ENCODE measurements around the gene METTL21C. TPM values are rescaled to one million over a fixed set of nuclear protein-coding genes. Genes with fewer than 3 reads are reported as not detected.

Gene METTL21C
- total RNA-seq, 2 donors from 2014 or later: not detected

DNA sequence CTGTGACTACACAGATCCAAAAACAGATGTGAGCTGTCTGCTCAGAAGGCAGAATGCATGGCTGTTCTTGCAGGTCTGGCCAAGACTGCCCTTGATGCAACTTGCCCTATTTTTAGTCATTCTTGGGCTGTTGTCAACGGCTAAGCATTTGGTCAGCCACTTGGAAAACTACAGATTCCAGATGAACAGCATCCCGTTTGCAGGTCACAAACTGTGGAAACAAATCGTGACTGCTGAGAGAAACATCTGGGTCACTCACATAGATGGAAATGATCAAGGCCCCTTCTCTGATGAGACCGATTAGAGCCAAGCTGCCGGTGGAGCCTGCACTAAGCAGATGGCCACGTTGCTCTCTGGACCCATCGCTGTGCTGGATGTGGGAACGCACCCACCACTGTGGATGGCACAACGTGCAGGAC is 15.4 kb upstream of the METTL21C start:
- peaks cover 3% of the 10 kb centered on the region for H3K27me3 Mint-ChIP-seq (ENCODE audit: insufficient read depth)
- Histone ChIP-seq H3K27ac (ENCODE audit: low read depth, low read length) (no peak overlapping the region), H3K4me1 (ENCODE audit: control insufficient read depth, insufficient read depth, low read length) (no peaks in the 10 kb centered on the region), H3K36me3 (ENCODE audit: control insufficient read depth, insufficient read depth, low read length) (no peaks in the 10 kb centered on the region), H3K4me3 (ENCODE audit: low read length) (no peak overlapping the region), H3K27me3 (ENCODE audit: control insufficient read depth, insufficient read depth, low read length, poor library complexity, severe bottlenecking) (no peaks in the 10 kb centered on the region), H3K9ac (ENCODE audit: extremely low read depth, low read length, poor library complexity, severe bottlenecking) (no peak overlapping the region), H3K9me3 (ENCODE audit: control insufficient read depth, low read length) (peaks cover 11% of the 10 kb centered on the region)
- no peak for DNase-seq
- no peaks in the 10 kb centered on the region for H3K9me3 Mint-ChIP-seq
- no peak overlapping the region for H3K4me3 Mint-ChIP-seq
- H3K36me3 Mint-ChIP-seq (ENCODE audit: low read depth): no peaks in the 10 kb centered on the region
- H3K27ac Mint-ChIP-seq: no peak overlapping the region
- 92 to 95% methylated on average over 9 of the region's 9 CpGs for WGBS, 2 experiments (ENCODE audit: insufficient coverage in 1 of 2, insufficient read length in 1 of 2)
- peaks cover 17% of the 10 kb centered on the region for H3K4me1 Mint-ChIP-seq
- TF ChIP-seq, protein P1, sequence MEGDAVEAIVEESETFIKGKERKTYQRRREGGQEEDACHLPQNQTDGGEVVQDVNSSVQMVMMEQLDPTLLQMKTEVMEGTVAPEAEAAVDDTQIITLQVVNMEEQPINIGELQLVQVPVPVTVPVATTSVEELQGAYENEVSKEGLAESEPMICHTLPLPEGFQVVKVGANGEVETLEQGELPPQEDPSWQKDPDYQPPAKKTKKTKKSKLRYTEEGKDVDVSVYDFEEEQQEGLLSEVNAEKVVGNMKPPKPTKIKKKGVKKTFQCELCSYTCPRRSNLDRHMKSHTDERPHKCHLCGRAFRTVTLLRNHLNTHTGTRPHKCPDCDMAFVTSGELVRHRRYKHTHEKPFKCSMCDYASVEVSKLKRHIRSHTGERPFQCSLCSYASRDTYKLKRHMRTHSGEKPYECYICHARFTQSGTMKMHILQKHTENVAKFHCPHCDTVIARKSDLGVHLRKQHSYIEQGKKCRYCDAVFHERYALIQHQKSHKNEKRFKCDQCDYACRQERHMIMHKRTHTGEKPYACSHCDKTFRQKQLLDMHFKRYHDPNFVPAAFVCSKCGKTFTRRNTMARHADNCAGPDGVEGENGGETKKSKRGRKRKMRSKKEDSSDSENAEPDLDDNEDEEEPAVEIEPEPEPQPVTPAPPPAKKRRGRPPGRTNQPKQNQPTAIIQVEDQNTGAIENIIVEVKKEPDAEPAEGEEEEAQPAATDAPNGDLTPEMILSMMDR (conservative IDR thresholded peaks at IDR 0.05): no peak

DNA sequence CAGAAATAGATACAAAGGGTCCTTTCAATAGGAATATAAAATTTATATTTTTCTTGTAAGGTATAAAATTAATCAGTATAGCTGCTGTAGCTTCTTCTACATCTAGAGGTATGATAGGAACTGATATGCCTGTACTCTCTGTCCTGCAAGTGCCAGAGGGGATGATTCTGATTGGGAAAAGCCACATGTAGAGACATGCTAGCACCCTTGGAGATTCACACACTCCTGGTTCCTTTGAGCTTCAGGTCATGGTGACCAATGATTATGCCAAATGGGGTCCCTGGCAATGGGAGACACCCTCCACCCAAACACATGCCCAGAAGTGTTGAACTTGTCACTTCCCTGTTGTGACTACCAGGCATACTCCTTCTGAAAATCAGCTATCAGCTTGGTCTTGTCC is 14.7 kb upstream of the METTL21C start:
- H3K4me3 Mint-ChIP-seq: no peak overlapping the region
- peaks cover 3% of the 10 kb centered on the region for H3K27me3 Mint-ChIP-seq (ENCODE audit: insufficient read depth)
- no peak overlapping the region for H3K27ac Mint-ChIP-seq
- H3K4me1 Mint-ChIP-seq: peaks cover 24% of the 10 kb centered on the region
- Histone ChIP-seq H3K4me3 (ENCODE audit: low read length) (no peak overlapping the region), H3K9ac (ENCODE audit: extremely low read depth, low read length, poor library complexity, severe bottlenecking) (no peak overlapping the region), H3K36me3 (ENCODE audit: control insufficient read depth, insufficient read depth, low read length) (no peaks in the 10 kb centered on the region), H3K4me1 (ENCODE audit: control insufficient read depth, insufficient read depth, low read length) (peaks cover 1% of the 10 kb centered on the region), H3K27ac (ENCODE audit: low read depth, low read length) (no peak overlapping the region), H3K27me3 (ENCODE audit: control insufficient read depth, insufficient read depth, low read length, poor library complexity, severe bottlenecking) (no peaks in the 10 kb centered on the region), H3K9me3 (ENCODE audit: control insufficient read depth, low read length) (peaks cover 11% of the 10 kb centered on the region)
- TF ChIP-seq, protein P1 (conservative IDR thresholded peaks at IDR 0.05): no peak
- no peaks in the 10 kb centered on the region for H3K36me3 Mint-ChIP-seq (ENCODE audit: low read depth)
- no peak for DNase-seq
- no peaks in the 10 kb centered on the region for H3K9me3 Mint-ChIP-seq

DNA sequence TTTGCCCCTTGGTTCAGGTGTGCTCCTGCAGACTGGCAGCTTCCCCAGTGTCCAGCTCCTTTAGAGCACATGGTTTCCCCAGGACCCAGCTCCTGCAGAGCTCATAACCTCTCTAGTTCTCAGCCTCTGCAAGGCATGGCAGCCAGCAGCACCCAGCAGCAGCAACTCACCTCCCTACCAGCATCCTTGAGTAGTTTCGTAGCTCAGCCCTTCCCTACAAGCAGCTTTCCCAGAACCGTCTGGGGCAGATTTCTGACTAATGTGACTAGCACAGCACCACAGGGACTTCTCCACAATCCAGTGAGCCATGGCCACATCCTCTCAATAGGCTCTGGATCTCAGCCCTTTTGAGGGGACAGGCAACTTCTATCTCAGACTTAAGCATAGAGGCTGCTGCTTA is 14.1 kb upstream of the METTL21C start:
- H3K9me3 ChIP-seq (ENCODE audit: control insufficient read depth, low read length): peaks cover 11% of the 10 kb centered on the region

More for the DNA sequence above, 14.1 kb upstream of the METTL21C start:
- H3K27me3 Mint-ChIP-seq (ENCODE audit: insufficient read depth): peaks cover 3% of the 10 kb centered on the region
- no peak overlapping the region for H3K4me3 ChIP-seq (ENCODE audit: low read length)
- no peak overlapping the region for H3K27ac Mint-ChIP-seq
- DNase-seq: no peak
- no peak overlapping the region for H3K9ac ChIP-seq (ENCODE audit: extremely low read depth, low read length, poor library complexity, severe bottlenecking)
- H3K4me3 Mint-ChIP-seq: no peak overlapping the region
- H3K36me3 ChIP-seq (ENCODE audit: control insufficient read depth, insufficient read depth, low read length): no peaks in the 10 kb centered on the region
- H3K9me3 Mint-ChIP-seq: no peaks in the 10 kb centered on the region
- TF ChIP-seq, protein P1 (conservative IDR thresholded peaks at IDR 0.05): no peak
- peaks cover 29% of the 10 kb centered on the region for H3K4me1 Mint-ChIP-seq
- H3K36me3 Mint-ChIP-seq (ENCODE audit: low read depth): no peaks in the 10 kb centered on the region
- peaks cover 5% of the 10 kb centered on the region for H3K4me1 ChIP-seq (ENCODE audit: control insufficient read depth, insufficient read depth, low read length)
- WGBS, 2 experiments (ENCODE audit: insufficient coverage in 1 of 2, insufficient read length in 1 of 2): 85% methylated on average over 2 of the region's 2 CpGs; no CpG with 5 or more reads in 1 of the 2 experiments
- no peak overlapping the region for H3K27ac ChIP-seq (ENCODE audit: low read depth, low read length)
- H3K27me3 ChIP-seq (ENCODE audit: control insufficient read depth, insufficient read depth, low read length, poor library complexity, severe bottlenecking): no peaks in the 10 kb centered on the region

Measured in endodermal cell (in vitro differentiated cells).